ENCODE results near the gene TREML1.
"Not testable (repeated sequence)": the region's sequence is repeated elsewhere in the genome, so short reads cannot be mapped to it uniquely, and the experiment has no call there.

The TREML1 gene

GRCh38 chr6:41136911-41137310, 17.2 kb downstream of the TREML1 start:
- DNase-seq = no peak

- DNase-seq = no peak
Observed at GRCh38 chr6:41135062-41135832, 18.9 kb downstream of the TREML1 start.

GRCh38 chr6:41132254-41132653, 21.9 kb downstream of the TREML1 start:
- no peak for DNase-seq

GRCh38 chr6:41125282-41125681, 28.9 kb downstream of the TREML1 start:
- DNase-seq = no peak

- DNase-seq = no peak
Observed at GRCh38 chr6:41122918-41123317, 31.2 kb downstream of the TREML1 start.

- peak; percentile 7 for DNase-seq
Observed at GRCh38 chr6:41122373-41122772, 31.8 kb downstream of the TREML1 start.

GRCh38 chr6:41120058-41120457, 34.1 kb downstream of the TREML1 start:
- DNase-seq = no peak

GRCh38 chr6:41119508-41119907, 34.6 kb downstream of the TREML1 start:
- no peak for DNase-seq

- DNase-seq = not testable (repeated sequence)
Observed at GRCh38 chr6:41115027-41115426, 39.1 kb downstream of the TREML1 start.

GRCh38 chr6:41111017-41111416, 43.1 kb downstream of the TREML1 start:
- DNase-seq = no peak

GRCh38 chr6:41103847-41104246, 50.3 kb downstream of the TREML1 start:
- DNase-seq = no peak

- DNase-seq = no peak
Observed at GRCh38 chr6:41100871-41101287, 53.3 kb downstream of the TREML1 start.

Data from fibroblast of skin of scalp (primary cell).